Stimulated activated CD4-positive, alpha-beta T cell treated with anti-CD3 and anti-CD28 coated beads, Interleukin-4, amount 100 ng/mL, for 1 hour (primary cell): ENCODE measurements around the gene TGFBR3.
A peak's percentile ranks its signal among the peaks of the same experiment; 100 is the strongest.

Experiments
- DNase-seq: peaks from one replicate; pipeline ENCODE4 v3.0.0-alpha.2; 2020

The TGFBR3 gene

DNA sequence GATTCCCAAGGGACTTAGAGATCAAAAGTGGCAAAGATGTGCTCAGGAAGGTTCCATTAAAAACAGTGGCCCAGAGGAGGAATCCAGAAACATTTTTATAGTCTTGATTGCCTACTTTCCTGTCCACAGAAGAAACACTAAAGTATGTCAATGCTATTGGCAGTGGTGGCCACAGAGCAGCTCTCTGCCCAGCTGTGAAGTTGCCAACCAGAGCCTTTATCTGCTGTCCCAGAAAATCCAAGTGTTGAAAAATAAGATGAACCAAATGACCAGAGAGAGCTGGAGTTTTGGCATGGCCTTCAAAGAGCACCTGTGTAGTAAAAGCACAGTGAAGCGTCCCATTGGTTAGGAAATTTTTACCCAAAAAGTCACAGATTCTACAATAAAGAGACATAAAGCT is 181.2 kb downstream of the TGFBR3 start:
- DNase-seq, result no peak

DNA sequence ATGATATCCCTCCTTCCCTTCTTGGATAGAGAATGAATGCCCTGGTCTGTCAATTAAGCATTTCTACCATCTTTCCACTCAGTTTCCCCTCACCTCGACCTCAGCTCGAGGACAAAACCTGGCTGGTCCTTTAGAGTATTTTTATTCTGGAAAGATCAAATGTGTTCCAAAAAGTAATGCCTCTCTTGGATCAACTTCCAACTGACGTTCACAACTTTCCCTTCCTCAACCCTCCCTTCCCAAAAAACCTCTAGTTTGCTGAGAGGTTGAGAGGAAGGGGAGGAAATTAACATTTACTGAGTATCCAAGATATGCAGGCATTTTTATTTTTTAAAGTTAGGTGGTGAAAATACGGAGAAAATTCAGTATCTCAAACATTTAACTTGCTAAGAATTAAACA is 182.9 kb downstream of the TGFBR3 start:
- no peak for DNase-seq

DNA sequence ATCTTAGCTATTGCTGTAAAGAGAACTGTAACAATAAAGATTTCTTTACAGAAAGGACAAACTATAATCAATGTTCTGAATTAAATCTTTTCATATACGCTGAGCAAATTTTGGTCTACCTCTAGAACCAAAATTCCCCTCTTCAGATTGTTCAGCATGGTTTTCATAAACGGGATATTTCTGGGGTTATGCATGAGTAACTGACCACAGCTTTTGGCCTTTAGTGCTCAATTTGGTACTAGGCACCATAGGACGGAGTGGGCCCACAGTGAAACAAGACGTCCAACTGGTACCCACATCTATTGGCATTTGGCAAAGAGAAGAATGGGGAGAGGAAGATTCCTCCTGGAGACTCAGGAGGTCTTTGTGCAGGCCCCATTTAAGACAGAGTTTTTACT is 184.5 kb downstream of the TGFBR3 start:
- DNase-seq, result no peak

DNA sequence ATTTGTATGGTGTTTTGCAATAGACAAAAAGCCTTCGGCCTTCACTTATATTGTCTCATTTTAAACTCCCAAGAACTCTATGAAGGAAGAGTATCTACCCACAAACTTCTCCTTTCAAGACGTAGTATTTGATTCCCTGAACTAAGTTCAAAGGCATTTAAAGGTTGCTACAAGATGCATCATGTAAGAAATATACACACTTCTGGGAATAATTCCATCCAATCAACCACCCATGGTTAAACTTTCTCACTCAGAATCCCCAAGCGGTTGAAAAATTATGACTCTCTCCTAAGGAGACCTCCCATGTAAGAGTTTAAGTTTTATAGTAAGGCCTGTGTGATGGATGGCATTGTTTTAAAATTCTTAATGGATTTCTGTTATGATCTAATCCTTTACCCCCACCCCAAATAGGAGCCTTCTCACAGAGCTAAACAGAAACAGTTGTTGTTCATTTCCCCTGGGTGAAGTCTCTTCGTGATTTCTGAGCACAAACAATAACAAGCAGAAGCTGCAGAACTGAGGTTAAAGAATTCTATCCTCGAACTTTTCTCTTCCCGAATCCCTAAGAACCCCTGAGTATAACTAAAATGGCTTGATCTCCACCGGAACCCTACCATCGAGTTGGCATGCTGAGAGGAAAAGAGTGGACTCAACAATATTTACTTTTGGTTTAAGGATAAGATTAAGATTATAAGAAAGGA is 185.0 kb downstream of the TGFBR3 start:
- no peak for DNase-seq

DNA sequence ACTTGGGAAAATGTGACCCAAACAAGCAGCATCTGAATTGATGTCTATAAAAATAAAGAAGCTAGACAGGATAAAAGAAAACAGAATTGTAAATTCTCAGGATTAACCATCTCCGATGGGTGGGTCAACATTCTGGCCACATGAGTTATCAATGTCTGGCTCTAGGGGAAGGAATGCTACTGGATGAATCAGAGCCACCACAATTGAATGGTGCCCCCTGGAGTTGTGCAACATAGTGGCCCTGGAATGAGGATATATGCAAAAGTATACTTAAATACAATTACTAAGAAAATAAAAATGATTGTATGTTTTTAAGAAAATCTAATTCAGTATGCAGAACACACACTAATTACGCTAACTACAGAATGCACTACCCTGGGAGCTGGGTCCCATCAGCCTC is 185.6 kb downstream of the TGFBR3 start:
- no peak for DNase-seq

DNA sequence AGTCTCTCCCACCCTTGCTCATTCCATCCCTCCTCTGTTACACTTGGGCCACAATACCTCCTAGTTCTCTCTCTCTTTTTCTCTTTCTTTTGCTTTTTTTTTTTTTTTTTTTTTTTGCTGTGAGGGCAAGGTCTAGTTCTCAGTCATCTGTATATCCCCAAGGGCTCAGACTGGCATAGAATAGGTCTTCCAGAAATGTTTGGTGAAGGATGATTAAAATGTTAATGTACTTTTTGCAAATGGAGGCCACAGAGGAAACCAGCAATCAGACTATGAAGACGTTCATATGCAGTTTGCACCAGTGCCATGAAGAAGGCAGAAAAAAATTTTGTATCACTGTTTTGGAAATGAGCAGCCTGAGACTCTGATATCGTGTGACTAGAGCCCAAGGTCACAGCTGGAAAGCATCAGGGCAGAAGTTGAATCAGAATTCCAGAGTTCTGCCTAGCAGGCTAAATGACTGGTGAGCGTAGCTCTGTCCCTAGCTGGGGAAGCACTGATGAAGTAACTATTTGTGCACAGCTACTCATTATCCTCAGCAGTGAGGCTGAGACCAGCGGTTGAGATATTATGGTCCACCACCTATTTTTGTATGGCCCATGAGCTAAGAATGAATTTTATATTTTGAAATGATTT is 186.5 kb downstream of the TGFBR3 start:
- no peak for DNase-seq

DNA sequence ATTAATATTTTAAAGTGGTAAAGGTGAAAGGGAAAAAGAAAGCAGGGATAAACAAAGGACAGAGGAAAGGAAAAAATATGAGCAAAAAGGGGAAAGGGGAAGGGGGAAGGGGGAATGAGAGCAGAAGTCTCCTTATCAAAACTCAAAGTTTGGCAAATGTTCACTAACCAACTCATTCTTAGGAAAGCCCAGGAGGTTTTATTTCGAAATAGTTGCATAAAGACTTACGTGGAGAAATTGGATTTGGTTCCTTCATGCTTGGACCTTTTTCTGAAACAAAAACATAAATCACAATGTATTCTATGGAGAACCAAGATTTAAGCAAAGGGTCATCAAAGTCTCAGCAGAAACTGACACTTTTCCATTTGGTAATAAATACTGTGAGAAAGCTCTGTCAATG is 188.1 kb downstream of the TGFBR3 start:
- no peak for DNase-seq

DNA sequence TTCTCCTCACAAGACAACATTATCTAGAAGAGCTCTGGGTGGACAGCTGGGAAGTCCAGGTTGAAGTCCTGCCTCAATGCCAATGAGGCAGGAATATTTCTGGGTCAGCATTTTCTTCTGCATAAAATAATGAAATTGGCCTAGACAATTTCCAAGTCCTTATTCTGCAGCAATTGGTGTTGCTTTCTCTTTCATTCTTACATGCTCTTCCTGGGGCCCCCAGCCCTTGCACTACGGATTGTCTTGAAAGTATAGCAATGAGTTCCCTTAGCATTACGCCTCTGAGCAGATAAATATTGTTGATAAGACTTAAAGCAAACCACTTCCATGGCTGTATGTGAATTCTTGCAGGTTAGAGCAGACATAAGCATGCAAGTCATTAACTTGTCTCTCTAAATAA is 188.5 kb downstream of the TGFBR3 start:
- peak; percentile 45 for DNase-seq

DNA sequence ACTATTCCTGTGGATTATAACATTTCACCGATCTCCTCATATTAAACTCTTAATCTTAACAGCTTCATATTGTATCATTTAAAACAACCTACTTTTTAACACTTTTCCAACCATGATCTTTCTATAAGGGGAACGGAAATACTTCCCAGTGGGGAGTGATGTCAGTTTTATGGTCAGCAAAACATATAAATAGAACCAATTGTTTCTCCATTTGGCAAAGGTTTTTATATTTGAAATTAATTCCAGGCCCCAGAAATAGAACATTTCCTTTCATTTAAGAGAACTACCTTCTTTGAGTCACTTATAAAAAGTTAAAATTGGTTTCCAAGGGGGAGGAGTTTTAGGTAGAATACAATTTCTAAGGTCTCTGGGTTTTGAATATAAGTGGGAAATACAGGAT is 189.6 kb downstream of the TGFBR3 start:
- DNase-seq, result no peak

DNA sequence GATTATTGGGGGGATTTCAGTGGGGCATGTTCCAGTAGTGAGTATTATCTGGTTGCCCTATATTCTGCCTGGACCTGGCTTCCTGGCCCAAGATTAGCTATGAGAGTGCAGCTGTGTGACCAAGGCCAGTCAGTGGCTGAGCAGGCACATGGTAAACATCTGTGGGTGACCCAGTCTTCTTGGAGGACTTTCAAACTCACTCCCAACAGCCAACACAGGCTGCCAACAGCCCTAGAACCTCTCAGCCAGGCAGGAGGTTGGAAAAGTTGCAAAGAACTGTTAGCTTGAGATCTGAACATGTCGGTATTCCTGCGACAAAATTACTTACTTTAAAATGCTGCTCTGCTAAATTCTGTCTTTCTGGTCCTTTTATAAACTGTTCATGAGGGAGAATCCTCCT is 192.4 kb downstream of the TGFBR3 start:
- no peak for DNase-seq

DNA sequence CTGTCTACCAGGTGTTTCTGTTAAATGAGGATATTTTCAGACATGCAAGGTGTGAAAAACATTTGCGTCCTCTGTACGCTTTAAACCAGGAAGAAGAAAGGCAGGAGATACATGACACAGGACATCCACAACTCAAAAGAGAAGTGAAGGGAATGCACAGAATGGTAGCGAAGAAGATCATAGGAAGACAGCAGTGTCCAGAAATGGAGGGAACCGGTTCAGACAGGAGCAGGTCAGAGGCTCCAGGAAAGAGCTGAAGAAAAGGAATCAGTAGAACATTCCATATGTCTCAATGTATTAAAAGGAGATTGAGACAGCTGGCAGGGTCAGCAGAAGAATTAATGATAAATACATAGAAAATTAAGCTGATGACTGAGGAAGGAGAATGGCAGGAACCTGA is 194.4 kb downstream of the TGFBR3 start:
- DNase-seq, result no peak

DNA sequence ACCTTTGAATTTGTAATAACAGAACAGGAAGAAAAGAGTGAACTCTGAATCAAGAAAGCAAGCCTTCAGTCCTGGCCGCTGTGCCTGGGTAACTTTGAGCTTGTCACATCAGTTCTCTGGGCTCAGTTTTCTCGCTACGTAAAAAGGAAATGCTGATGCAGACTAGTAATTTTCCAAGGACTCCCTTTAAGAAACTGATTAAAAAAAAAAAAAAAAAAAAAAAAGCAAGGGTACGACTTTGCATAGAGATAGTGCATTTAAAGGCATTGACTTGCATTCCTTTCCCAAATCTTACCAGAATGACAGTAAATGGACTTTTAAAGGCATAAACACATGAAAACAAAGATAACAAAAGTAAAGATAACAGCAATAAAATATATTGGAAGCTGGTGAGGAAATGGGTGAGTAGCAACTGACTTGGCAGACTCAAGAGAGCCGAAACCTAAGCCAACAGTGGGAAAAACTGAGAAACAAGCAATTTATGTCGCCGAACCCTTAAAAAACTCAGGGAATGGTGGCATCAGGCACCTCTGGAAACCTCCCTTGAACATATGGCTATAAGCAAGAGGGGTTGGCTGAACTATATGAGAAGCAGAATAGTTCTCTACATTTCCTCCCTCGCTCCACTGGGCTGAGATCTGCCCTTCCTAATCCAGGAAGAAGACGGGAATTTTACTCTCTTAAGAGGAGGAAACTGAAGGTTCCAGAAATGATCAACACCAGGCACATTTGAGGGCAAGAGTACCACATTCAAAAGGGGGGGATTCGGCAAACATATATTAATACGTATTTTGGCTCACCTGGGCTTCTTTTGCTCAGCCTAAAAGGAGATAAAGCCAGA is 196.1 kb downstream of the TGFBR3 start:
- no peak for DNase-seq

DNA sequence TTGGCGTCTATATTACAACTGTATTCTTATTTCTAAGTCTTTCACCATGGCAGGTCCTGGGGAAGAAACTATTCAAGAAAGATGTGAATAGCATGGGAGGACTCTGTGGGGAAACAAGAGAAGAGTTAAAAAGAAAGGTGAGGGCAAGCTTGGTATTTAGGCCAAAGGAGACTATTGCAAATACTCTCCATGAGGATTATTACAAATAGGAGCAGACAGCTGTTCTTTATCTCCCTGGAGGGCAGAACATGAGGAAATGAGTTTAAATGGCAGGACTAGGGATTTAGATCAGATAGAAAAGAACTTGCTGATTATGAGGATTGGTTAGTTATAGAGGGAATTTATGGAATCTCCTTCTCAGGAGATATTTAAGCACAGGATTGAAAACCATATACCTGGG is 198.5 kb downstream of the TGFBR3 start:
- DNase-seq, result no peak

DNA sequence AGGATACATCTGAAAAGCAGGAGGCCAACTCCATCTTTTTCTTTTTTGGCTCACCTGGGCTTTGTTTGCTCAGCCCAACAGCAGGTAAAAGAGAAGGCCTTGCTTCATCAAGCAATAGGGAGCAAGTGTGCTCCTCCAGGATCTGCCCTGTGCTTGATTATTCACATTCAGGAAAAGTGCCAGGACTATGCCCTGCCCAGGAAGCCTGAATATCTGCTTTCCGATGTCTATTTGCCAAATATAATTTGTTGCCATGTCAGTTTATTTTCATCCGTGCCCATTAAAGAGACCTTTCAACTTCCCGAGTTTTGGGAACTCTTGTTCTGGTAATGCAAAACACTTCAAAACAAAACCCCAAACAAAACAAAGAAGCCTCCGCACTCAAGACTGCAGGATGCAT is 200.0 kb downstream of the TGFBR3 start:
- DNase-seq, result no peak

DNA sequence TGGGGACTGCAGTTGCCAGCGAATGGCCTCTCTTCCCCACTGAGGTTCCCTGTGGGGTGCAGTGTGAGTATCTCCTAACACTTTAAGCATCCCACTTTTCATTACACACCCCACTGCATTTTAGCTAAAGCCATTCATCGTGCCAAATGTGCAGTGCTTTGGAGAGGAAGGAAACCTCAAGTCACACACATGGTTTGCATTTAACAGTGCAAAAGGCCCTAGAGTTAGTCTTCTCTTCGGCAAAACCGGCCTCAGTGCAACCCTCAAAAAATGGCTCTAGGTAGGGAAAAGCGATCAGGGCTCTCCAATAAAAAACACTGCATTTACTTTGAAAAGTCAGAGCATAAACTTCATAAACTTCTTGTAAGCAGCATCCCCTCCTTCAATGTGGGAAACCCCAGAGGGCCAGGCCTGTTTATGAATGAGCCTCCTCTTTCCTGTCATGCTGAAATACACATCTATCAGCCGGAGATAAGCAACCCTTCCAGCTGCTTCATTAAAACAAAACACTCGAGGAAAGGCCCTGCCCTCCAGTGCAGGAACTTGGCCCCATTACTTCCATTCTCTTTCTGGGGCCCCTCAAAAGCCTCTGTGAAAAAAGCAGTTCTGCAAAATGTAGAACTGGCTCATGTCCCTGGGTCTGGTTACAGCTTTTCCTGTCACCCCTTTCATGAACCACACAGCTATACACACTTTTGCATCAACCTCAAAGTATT is 201.3 kb downstream of the TGFBR3 start:
- no peak for DNase-seq

DNA sequence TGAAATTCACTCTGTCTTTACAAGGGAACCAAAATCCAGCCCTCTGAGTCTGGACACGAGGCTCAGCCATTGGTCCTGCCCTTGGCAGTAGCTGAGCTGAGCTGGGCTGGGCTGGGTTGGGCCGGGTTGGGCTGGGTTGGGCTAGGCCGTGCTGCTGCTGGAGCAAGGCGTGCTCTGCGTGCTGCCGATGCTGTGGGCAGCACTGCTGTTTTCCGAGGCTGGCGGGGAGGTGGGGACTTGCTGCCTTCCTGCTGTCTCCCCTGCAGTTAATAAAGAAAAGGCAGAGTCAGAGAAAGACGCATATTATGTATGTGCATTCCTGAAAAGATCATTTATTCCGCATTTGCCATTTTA is 202.4 kb downstream of the TGFBR3 start:
- no peak for DNase-seq

DNA sequence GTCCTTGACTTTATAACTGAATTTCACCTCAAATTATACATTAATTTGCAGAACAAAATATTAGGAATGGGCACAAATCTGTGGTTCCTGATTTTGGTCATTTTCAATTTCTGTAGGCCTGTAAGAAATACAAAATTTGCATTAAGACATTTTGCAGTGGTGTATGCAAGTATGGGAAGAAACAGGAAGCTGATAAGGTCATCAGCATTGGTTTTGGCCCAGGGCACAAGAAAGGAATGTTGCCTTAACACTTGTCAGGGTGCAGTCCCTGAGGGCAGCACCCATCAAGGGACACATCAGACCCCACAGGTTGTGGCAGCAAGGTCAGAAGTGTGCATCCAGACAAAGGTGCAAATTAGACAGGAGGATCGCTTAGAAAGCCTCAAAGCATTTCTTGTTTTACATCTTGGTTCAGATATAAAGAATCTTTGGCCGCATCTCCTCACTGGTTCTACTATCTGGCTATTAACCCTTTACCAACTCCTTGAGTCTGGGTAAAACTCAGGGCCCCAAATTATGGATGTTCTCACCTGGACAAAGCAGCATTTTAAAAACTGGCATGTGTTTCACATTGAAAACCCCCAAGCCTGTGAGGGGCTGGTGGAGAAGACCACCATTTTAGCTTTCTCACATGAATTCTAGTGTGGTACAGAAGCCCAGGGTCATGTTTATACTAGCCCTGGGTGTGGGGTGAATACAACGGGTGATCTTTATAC is 202.9 kb downstream of the TGFBR3 start:
- no peak for DNase-seq

DNA sequence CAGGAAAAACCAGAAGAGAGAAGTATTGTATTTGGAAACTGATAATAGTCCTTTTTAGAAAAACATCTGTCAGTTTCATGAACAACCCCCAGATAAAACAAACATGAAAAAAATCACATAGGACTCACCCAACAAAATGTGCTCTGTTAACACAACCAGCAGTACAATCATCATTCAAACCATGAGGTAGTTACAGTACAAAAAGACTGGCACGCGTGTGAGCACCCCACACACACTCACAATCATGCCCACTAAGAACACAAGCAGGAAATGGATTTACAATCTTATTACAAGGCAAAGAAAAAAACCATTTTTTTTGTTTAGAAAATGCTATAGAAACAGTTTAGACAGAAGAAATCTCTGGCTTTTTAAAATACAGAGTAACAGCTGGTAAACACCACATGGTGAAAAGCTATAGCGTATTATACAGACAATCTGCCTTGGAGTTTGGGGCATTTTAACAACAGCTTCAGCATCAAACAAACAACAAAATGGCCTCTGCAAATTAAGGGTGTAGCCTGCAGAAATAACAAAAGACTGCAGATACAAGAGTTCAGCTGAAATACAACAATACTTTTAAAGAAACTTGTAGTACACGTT is 205.3 kb downstream of the TGFBR3 start:
- no peak for DNase-seq

DNA sequence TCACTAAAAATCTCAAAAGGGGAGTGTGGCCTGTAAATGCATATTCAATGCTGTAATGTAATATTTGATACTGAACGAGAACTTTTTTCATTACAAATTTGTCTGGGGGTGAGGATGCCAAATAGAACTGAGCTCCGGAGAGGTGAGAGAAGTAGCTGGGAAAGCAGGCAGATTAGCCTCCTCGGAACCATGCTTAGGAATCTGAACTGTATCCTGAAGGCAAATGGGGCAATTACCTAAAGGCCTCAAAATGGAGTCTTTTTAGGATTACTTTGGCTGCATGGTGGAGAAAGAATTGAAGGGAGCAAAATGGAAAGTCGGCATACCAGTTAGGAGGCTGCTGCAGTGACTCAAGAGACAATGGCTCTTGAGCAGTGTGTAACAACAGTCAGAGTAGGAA is 206.5 kb downstream of the TGFBR3 start:
- DNase-seq, result no peak

DNA sequence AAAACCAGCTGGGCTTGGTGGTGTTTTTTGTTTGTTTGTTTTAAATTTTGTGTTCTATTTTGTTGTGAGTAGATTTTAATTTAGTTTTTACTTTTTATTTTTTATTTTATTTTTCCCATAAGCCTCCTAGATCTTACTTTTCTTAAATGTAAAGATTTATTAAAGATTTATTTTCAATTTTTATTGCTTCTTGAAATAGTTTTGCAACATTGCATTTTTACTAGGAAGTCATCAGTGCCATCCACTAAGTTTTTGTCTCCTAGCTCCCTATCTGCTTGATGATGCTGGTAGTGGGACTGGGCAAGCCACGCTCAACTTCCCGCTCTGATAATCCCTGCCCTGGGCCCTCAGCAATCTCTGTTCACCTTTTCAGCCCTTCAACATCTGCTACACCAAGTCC is 209.9 kb downstream of the TGFBR3 start:
- no peak for DNase-seq

DNA sequence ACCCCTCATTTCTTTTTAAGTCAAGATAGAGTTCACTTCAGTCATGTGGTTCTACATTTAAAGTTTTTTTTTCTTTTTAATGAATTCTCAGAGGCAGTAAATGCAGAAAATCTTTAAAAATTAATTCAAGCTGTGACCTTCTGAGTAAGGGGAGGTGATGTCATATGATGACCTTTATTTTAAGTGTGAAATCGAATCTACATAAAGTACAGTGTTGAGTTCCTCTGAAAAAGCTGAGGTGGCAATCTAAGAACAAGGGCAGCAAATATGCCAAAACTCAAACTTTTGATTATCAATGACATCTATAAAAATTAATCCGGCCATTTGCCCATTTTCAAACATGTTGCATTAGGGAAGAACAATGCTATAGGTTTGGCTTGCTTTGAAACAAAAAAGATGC is 211.8 kb downstream of the TGFBR3 start:
- DNase-seq, result no peak

DNA sequence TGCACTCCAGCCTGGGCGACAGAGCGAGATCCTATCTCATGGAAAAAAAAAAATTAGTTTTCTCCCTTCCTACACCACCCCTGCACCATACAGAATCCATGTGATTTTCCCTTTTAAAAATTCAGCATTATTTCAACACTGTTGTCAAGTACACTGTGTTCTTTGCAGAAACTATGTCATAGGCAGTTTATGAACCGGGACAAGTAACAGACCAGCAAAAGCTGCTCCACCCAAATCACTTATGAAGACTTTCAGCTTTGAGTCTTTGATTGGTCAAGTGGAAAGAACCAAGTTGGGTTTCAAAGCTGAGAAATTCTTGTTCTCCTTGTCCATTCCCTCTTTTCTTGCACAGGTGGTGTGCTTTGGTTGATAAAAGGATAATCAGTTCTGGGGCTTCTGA is 212.3 kb downstream of the TGFBR3 start:
- DNase-seq, result no peak
